ENCODE results near the gene PNKD. TPM values are rescaled to one million over a fixed set of nuclear protein-coding genes. Genes with fewer than 3 reads are reported as not detected.

Gene PNKD
- total and polyA plus RNA-seq, 2 experiments from 2014 or later, result 28.2 to 83.3 TPM

DNA sequence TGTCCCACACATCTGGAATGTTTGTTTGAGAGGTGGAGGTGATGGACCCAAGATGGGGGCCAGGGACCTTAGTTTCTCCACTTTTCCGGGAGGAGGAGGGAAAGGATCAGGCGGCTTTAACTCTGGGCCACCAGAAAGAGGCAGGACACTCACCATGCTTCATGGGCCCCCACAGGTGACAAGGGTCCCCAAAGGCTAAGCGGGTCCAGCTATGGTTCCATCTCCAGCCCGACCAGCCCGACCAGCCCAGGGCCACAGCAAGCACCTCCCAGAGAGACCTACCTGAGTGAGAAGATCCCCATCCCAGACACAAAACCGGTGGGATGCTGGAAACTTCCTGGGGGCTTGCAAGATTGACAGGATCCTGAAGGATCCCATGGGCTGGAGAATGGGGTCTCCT lies 112.5 kb downstream of the PNKD start:
- H3K27me3 ChIP-seq (ENCODE audit: insufficient read depth), result peaks cover 23% of the 10 kb centered on the region
- H3K9me3 Mint-ChIP-seq, result no peaks in the 10 kb centered on the region
- H3K4me3 ChIP-seq, result no peak overlapping the region
- H3K36me3 ChIP-seq (ENCODE audit: insufficient read depth), result no peaks in the 10 kb centered on the region
- H3K27ac Mint-ChIP-seq, result no peak overlapping the region
- peaks cover 6% of the 10 kb centered on the region; the same call in 1 of the 2 replicates for H3F3A ChIP-seq (replicated peaks; ENCODE audit: low read depth)
- no peak overlapping the region for H3K4me3 Mint-ChIP-seq
- no peaks in the 10 kb centered on the region for H3K36me3 Mint-ChIP-seq (ENCODE audit: low read depth)
- H3K4me1 Mint-ChIP-seq, result peaks cover 5% of the 10 kb centered on the region; the same call in 2 of the 3 replicates
- H3K4me2 ChIP-seq, result no peak overlapping the region
- DNase-seq (ENCODE audit: low spot score), result no peak
- H3K4me1 ChIP-seq (ENCODE audit: insufficient read depth), result peaks cover 6% of the 10 kb centered on the region; the same call in 1 of the 2 replicates
- H4K20me1 ChIP-seq (replicated peaks; ENCODE audit: insufficient read depth), result no peaks in the 10 kb centered on the region
- TF ChIP-seq EZH2phosphoT487 (IDR thresholded peaks at IDR 0.05; ENCODE audit: unreplicated experiment) (no peak), ZNF114 (CRISPR knock-in tag; IDR thresholded peaks at IDR 0.05) (no peak), REST (IDR thresholded peaks at IDR 0.05; ENCODE audit: unreplicated experiment) (no peak), ZNF331 (CRISPR knock-in tag; IDR thresholded peaks at IDR 0.05; ENCODE audit: low read depth) (no peak), ZNF462 (CRISPR knock-in tag; IDR thresholded peaks at IDR 0.05) (no peak), NANOG (IDR thresholded peaks at IDR 0.05; ENCODE audit: borderline replicate concordance) (no peak), EZH2 (IDR thresholded peaks at IDR 0.05; ENCODE audit: low read depth, unreplicated experiment) (no peak), CREB1 (CRISPR knock-in tag; IDR thresholded peaks at IDR 0.05; ENCODE audit: low read depth) (no peak), POLR2AphosphoS5 (IDR thresholded peaks at IDR 0.05; ENCODE audit: low read depth) (no peak)
- TF ChIP-seq, protein P1, sequence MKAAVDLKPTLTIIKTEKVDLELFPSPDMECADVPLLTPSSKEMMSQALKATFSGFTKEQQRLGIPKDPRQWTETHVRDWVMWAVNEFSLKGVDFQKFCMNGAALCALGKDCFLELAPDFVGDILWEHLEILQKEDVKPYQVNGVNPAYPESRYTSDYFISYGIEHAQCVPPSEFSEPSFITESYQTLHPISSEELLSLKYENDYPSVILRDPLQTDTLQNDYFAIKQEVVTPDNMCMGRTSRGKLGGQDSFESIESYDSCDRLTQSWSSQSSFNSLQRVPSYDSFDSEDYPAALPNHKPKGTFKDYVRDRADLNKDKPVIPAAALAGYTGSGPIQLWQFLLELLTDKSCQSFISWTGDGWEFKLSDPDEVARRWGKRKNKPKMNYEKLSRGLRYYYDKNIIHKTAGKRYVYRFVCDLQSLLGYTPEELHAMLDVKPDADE (IDR thresholded peaks at IDR 0.05), result no peak
- H3K9me2 ChIP-seq (ENCODE audit: insufficient read depth), result no peaks in the 10 kb centered on the region
- H3K27me3 Mint-ChIP-seq (ENCODE audit: insufficient read depth, low read depth, poor library complexity), result peaks cover 20% of the 10 kb centered on the region
- no peaks in the 10 kb centered on the region for H3K79me2 ChIP-seq (replicated peaks; ENCODE audit: insufficient read depth)
- no peak overlapping the region for H3K27ac ChIP-seq (ENCODE audit: low read depth)
- no peak overlapping the region for H2AFZ ChIP-seq
- no peak for ATAC-seq
